Bronchial epithelial cell (primary cell): Measurements from ENCODE around the gene LAMA2. TPM values are rescaled to one million over a fixed set of nuclear protein-coding genes. Genes with fewer than 3 reads are reported as not detected.
A peak's percentile ranks its signal among the peaks of the same experiment; 100 is the strongest.

ENCODE experiments used
- DNase-seq: peaks from one replicate; pipeline ENCODE4 v3.0.0-alpha.2; 2010; ENCODE audit warnings: low read depth
- FAIRE-seq: peaks from 2 replicates; lab custom pipeline; 2011; peaks lifted over from hg19 to GRCh38; lab: Jason Lieb, UNC
- H3K27me3 ChIP-seq: 2 replicates; pipeline ENCODE4 v1.5.1; 2011; ENCODE audit warnings: low read length; ENCODE audit not compliant: control insufficient read depth, insufficient read depth
- H3K36me3 ChIP-seq: 2 replicates; pipeline ENCODE4 v1.5.1; 2011; ENCODE audit warnings: low read length; ENCODE audit not compliant: control insufficient read depth, insufficient read depth
- H3K4me3 ChIP-seq: 2 replicates; pipeline ENCODE4 v1.5.1; 2011; ENCODE audit warnings: mild to moderate bottlenecking, low read depth, low read length, control low read depth
- total RNA-seq: library from RNA; depleted of rRNA; stranded (reverse); fragments of >200 nt; gene quantifications from 2 replicates; pipeline ENCODE4 v1.2.1, GENCODE V29; 2014
- TF ChIP-seq, protein P1 (sequence below): IDR thresholded peaks from 2 replicates; pipeline ENCODE4 v1.5.1; 2011; ENCODE audit warnings: mild to moderate bottlenecking, moderate library complexity, low read length, control low read depth, inconsistent platforms; ENCODE audit not compliant: insufficient read depth, severe bottlenecking

Gene LAMA2
- total RNA-seq, 1 donor from 2014 or later = 2.6 TPM

DNA sequence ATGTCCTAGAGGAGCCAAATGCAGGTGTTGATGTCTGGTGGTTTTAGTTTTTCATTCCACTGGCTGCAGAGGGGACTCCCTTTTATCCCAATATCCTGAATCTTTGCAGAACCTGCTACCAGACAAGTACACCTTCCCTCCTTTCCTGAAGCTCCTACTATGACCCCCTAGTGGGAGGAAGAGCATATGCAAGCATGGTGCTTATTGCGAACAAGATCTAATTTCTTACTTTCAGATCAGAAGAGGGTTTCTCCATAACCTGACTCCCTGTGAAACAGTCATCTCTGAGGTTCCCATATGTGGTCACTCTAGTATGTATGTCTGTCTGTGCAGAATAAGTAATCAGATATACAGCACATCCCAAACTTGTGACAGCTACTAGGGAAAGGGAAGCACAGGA lies 549.8 kb downstream of the LAMA2 start:
- TF ChIP-seq, protein P1, sequence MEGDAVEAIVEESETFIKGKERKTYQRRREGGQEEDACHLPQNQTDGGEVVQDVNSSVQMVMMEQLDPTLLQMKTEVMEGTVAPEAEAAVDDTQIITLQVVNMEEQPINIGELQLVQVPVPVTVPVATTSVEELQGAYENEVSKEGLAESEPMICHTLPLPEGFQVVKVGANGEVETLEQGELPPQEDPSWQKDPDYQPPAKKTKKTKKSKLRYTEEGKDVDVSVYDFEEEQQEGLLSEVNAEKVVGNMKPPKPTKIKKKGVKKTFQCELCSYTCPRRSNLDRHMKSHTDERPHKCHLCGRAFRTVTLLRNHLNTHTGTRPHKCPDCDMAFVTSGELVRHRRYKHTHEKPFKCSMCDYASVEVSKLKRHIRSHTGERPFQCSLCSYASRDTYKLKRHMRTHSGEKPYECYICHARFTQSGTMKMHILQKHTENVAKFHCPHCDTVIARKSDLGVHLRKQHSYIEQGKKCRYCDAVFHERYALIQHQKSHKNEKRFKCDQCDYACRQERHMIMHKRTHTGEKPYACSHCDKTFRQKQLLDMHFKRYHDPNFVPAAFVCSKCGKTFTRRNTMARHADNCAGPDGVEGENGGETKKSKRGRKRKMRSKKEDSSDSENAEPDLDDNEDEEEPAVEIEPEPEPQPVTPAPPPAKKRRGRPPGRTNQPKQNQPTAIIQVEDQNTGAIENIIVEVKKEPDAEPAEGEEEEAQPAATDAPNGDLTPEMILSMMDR = peak; percentile 16
- DNase-seq (peak; percentile 33), FAIRE-seq (no peak)
- no peaks in the 10 kb centered on the region for H3K27me3 ChIP-seq
- H3K4me3 ChIP-seq = no peak overlapping the region
- no peaks in the 10 kb centered on the region for H3K36me3 ChIP-seq

DNA sequence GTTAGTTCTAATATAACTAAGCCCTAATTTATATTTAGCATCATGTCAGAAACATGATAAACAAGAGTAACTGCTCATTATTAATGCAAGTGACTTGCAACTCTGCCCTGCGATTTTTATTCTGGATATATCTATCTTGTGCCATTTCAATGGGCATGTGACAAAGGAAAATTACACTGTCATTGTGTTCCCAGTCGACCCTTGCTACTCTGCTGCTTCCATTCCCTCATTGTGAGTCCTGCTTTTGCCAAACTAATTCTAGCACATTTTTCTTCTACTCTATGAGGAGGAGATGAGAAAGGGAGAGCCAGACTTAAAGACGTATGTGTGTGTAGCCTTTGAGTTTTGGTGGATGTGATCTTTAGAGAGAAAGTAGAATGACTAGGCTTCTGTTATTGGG lies 551.2 kb downstream of the LAMA2 start:
- Histone ChIP-seq H3K4me3 (no peak overlapping the region), H3K36me3 (no peaks in the 10 kb centered on the region), H3K27me3 (no peaks in the 10 kb centered on the region)
- FAIRE-seq = no peak
- no peak for DNase-seq
- TF ChIP-seq, protein P1 = no peak

DNA sequence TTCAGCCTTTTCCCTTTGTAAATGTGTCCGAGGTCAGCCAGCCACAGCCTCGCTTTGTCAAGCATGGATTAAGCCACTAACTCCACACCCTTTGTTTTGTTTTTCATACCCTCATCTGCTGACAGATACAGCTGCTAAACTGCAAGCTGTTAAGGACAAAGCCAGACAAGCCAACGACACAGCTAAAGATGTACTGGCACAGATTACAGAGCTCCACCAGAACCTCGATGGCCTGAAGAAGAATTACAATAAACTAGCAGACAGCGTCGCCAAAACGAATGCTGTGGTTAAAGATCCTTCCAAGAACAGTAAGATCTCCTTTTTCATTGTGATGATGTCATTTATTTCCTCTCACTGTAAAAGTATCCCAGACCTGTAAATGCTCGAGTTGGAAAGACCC lies 557.8 kb downstream of the LAMA2 start:
- DNase-seq (peak; percentile 20), FAIRE-seq (peak; percentile 68)
- TF ChIP-seq, protein P1 = no peak
- H3K4me3 ChIP-seq = no peak overlapping the region
- no peaks in the 10 kb centered on the region for H3K27me3 ChIP-seq
- H3K36me3 ChIP-seq = no peaks in the 10 kb centered on the region

DNA sequence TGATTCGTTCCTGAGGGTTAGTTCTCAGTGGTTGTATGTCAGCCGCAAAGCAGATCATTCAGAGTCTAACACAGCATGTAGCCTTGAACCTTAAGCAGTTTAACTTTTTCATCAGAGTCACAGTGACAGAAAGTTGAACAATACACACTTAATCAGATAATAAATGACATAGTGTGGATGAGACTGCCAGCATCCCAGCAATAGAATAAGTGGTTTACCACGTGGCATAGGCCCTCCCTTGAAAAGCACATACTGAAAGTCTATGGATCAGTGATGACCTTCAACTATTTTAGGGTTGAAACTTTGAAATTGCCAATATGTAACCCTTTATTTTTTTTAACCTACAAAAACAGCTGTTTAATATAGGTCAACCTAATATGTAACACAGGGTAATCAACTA lies 561.7 kb downstream of the LAMA2 start:
- no peaks in the 10 kb centered on the region for H3K36me3 ChIP-seq
- TF ChIP-seq, protein P1 = no peak
- FAIRE-seq (no peak), DNase-seq (no peak)
- no peak overlapping the region for H3K4me3 ChIP-seq
- H3K27me3 ChIP-seq = no peaks in the 10 kb centered on the region

DNA sequence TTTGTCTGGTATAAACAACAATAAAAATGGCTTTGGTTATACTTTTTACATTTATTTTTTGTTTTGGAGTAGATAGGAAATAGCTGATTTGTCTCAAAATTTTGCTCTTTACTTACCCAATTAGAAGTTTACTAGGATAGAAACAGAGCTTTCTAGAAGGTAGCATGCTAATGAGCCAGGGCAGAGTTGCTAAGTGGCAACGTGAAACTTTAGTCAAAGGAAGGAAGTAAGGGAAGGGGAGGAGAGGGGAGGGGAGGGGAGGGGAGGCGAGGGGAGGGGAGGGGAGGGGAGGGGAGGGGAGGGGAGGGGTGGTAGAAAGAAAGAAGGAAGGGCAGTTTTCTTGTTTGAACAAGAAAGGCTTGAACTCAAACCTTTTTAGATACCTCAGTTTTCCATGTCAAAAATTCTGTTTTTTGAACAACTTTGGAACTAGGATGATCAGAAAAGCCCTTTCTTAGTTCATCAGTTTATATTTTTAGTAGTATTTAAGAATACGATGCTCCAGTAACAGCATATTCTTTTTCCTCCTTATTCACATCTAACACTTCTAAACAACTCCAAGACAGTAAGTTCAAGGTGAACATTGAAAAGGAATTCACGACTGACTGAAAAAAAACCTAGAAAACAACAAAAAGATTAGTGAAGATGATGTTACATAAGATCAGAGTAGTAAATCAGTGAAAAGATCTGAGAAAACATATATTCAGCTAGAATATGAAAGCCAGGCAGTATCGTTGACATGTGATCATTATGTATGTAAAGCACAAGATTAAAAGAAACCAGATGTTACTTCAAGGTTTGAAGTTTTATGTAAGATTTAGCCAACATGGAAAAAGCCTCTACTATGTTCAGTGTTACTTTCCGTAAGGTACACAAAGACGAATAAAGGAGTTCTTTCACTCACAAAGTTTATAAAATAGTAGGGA lies 563.6 kb downstream of the LAMA2 start:
- H3K27me3 ChIP-seq = no peaks in the 10 kb centered on the region
- no peaks in the 10 kb centered on the region for H3K36me3 ChIP-seq
- no peak for FAIRE-seq
- H3K4me3 ChIP-seq = no peak overlapping the region
- no peak for DNase-seq
- TF ChIP-seq, protein P1 = no peak

DNA sequence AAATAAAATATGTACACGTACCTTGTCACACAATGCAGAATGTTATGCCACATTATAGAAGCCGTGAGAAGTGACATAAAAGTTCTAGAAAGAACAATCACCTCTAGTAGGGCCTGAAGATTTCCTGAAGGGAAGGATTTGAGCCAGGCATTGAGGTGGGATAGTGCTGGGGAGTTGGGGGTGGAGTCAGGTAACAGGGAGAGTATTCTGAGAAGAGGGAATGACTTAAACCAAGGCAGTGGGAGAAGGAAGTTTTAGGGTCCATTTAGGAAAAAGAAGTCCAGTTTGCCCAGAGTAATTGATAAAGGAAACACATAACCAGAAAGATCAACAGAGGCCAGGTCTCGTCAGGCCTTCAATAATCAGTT lies 564.2 kb downstream of the LAMA2 start:
- H3K36me3 ChIP-seq = no peaks in the 10 kb centered on the region
- H3K4me3 ChIP-seq = no peak overlapping the region
- H3K27me3 ChIP-seq = no peaks in the 10 kb centered on the region
- TF ChIP-seq, protein P1 = no peak
- FAIRE-seq (no peak), DNase-seq (no peak)
